ENCODE results near the gene TMEM178B.

DNA sequence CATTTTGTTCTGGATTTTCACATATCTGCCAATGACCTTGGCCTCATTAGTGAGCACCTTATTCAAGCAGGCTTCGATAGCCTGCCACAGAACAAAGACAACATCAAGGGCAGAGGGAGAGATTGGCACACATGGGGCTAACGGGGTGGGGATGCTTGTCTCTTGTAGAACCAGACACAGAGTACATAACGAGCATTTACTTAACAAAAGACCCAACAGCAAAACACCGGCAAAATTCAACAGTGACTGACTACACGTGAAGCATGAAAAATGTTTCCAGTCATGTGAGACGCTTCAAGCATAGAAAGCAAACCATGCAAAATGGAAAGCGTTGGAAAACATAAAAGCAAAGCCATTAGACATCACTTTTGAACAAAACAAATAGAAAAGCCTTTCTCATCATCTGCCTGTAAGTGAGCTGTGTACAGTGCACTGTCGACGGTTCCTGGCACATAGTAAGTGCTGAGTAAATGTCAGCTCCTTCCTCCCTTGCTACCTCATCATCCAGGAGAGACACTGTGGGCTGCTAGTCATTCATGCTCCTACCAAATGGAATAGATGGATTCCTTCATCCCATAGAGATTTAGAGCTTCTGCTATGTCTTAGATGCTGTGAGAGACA, 342.9 kb downstream of the TMEM178B start:
- no peak for TF ChIP-seq CTCF (conservative IDR thresholded peaks at IDR 0.05)
- TF ChIP-seq EZH2 (IDR thresholded peaks at IDR 0.05; ENCODE audit: low read depth): no peak

All from PC-9 (cell line).